HEK293 (cell line): ENCODE measurements around the gene ARL4A.

ENCODE experiments used
- CTCF ChIA-PET: fragments of 350-600 bp; formaldehyde crosslinking; extraction: SDS; loops from one replicate; lab custom pipeline; 2021; ENCODE audit warnings: antibody characterized with exemption; lab: Yijun Ruan, JAX
- POLR2A ChIA-PET: fragments of 300-600 bp; formaldehyde crosslinking; extraction: SDS; loops from one replicate; lab custom pipeline; 2020; ENCODE audit warnings: antibody characterized with exemption, inconsistent platforms; lab: Yijun Ruan, JAX
- H3K27ac ChIP-seq: fragments of 200-500 bp; sonication (Bioruptor generic); 2 replicates; pipeline ENCODE4 v1.5.1; 2014; ENCODE audit warnings: low read depth, low read length, control low read depth, inconsistent platforms; ENCODE audit errors: extremely low read depth
- H3K36me3 ChIP-seq, 2 experiments: fragments of 200-500 bp in 1 of 2; sonication (Bioruptor generic) in 1 of 2; 1 replicate in 1 of 2; 2 replicates in 1 of 2; pipeline ENCODE4 v1.5.1; 2014 to 2017; ENCODE audit warnings: inconsistent platforms in 2 of 2, low read length in 2 of 2; ENCODE audit not compliant: control insufficient read depth in 2 of 2, insufficient read depth in 1 of 2
- H3K4me1 ChIP-seq: fragments of 200-500 bp; sonication (Bioruptor generic); 2 replicates; pipeline ENCODE4 v1.5.1; 2014; ENCODE audit warnings: mild to moderate bottlenecking, low read length, inconsistent platforms; ENCODE audit not compliant: control insufficient read depth, insufficient read depth
- H3K4me3 ChIP-seq: 2 replicates; pipeline ENCODE4 v1.5.1; 2011; ENCODE audit warnings: low read depth, mild to moderate bottlenecking, control low read depth, low read length, moderate library complexity
- H3K9me3 ChIP-seq: fragments of 200-500 bp; sonication (Bioruptor generic); 2 replicates; pipeline ENCODE4 v1.5.1; 2014; ENCODE audit warnings: low read depth, low read length, inconsistent platforms; ENCODE audit not compliant: control insufficient read depth, insufficient read depth
- GFI1B ChIP-seq: fragments of 450-650 bp; formaldehyde crosslinking; IDR thresholded peaks from 2 replicates; pipeline ENCODE4 v1.5.1; 2016; ENCODE audit warnings: missing biosample characterization, missing genetic modification characterization
- KLF1 ChIP-seq: fragments of 450-650 bp; formaldehyde crosslinking; IDR thresholded peaks from 2 replicates; pipeline ENCODE4 v1.5.1; 2016; ENCODE audit warnings: missing biosample characterization, missing genetic modification characterization
- PATZ1 ChIP-seq: fragments of 450-650 bp; formaldehyde crosslinking; IDR thresholded peaks from 2 replicates; pipeline ENCODE4 v1.5.1; 2016; ENCODE audit warnings: missing biosample characterization, missing genetic modification characterization
- PRDM2 ChIP-seq: fragments of 450-650 bp; formaldehyde crosslinking; IDR thresholded peaks from 2 replicates; pipeline ENCODE4 v1.5.1; 2016; ENCODE audit warnings: missing biosample characterization, missing genetic modification characterization, borderline replicate concordance
- SP3 ChIP-seq: fragments of 450-650 bp; formaldehyde crosslinking; IDR thresholded peaks from 2 replicates; pipeline ENCODE4 v1.5.1; 2016; ENCODE audit warnings: missing biosample characterization, missing genetic modification characterization
- ZBTB17 ChIP-seq: fragments of 450-650 bp; formaldehyde crosslinking; IDR thresholded peaks from 2 replicates; pipeline ENCODE4 v1.5.1; 2016; ENCODE audit warnings: missing biosample characterization, missing genetic modification characterization
- ZNF140 ChIP-seq: fragments of 450-650 bp; formaldehyde crosslinking; IDR thresholded peaks from 2 replicates; pipeline ENCODE4 v1.5.1; 2016; ENCODE audit warnings: missing biosample characterization, missing genetic modification characterization
- ZNF2 ChIP-seq: fragments of 450-650 bp; formaldehyde crosslinking; IDR thresholded peaks from 2 replicates; pipeline ENCODE4 v1.5.1; 2016; ENCODE audit warnings: missing biosample characterization, missing genetic modification characterization
- ZNF221 ChIP-seq: fragments of 450-650 bp; formaldehyde crosslinking; IDR thresholded peaks from 2 replicates; pipeline ENCODE4 v1.5.1; 2017; ENCODE audit warnings: missing biosample characterization, missing genetic modification characterization, borderline replicate concordance
- ZNF280C ChIP-seq: fragments of 450-650 bp; formaldehyde crosslinking; IDR thresholded peaks from 2 replicates; pipeline ENCODE4 v1.5.1; 2016; ENCODE audit warnings: missing biosample characterization, missing genetic modification characterization
- ZNF324 ChIP-seq: fragments of 450-650 bp; formaldehyde crosslinking; IDR thresholded peaks from 2 replicates; pipeline ENCODE4 v1.5.1; 2016; ENCODE audit warnings: missing biosample characterization, missing genetic modification characterization
- ZNF433 ChIP-seq: fragments of 450-650 bp; formaldehyde crosslinking; IDR thresholded peaks from 2 replicates; pipeline ENCODE4 v1.5.1; 2016; ENCODE audit warnings: missing biosample characterization, missing genetic modification characterization, low read depth
- ZNF449 ChIP-seq: fragments of 450-650 bp; formaldehyde crosslinking; IDR thresholded peaks from 2 replicates; pipeline ENCODE4 v1.5.1; 2017; ENCODE audit warnings: missing biosample characterization, mild to moderate bottlenecking, missing genetic modification characterization, moderate library complexity
- ZNF501 ChIP-seq: fragments of 450-650 bp; formaldehyde crosslinking; IDR thresholded peaks from 2 replicates; pipeline ENCODE4 v1.5.1; 2016; ENCODE audit warnings: missing biosample characterization, missing genetic modification characterization
- ZNF518A ChIP-seq: fragments of 450-650 bp; formaldehyde crosslinking; conservative IDR thresholded peaks from 2 replicates; pipeline ENCODE4 v1.5.1; 2016; ENCODE audit warnings: low read depth, missing biosample characterization, missing genetic modification characterization
- ZNF548 ChIP-seq: fragments of 450-650 bp; formaldehyde crosslinking; IDR thresholded peaks from 2 replicates; pipeline ENCODE4 v1.5.1; 2016; ENCODE audit warnings: missing biosample characterization, missing genetic modification characterization
- ZNF747 ChIP-seq: fragments of 450-650 bp; formaldehyde crosslinking; IDR thresholded peaks from 2 replicates; pipeline ENCODE4 v1.5.1; 2016; ENCODE audit warnings: missing biosample characterization, missing genetic modification characterization
- ZNF785 ChIP-seq: fragments of 450-650 bp; formaldehyde crosslinking; IDR thresholded peaks from 2 replicates; pipeline ENCODE4 v1.5.1; 2016; ENCODE audit warnings: missing biosample characterization, missing genetic modification characterization
- ZNF792 ChIP-seq: fragments of 450-650 bp; formaldehyde crosslinking; IDR thresholded peaks from 2 replicates; pipeline ENCODE4 v1.5.1; 2016; ENCODE audit warnings: missing biosample characterization, missing genetic modification characterization

ARL4A gene

GRCh38 chr7:12685550-12685949 is 1.9 kb upstream of the ARL4A start (continued):
- TF ChIP-seq PRDM2 (tag by site-specific recombination) (no peak), ZNF280C (tag by site-specific recombination) (no peak), ZNF785 (tag by site-specific recombination) (no peak), ZNF449 (no peak), ZNF140 (tag by site-specific recombination) (no peak)

DNA sequence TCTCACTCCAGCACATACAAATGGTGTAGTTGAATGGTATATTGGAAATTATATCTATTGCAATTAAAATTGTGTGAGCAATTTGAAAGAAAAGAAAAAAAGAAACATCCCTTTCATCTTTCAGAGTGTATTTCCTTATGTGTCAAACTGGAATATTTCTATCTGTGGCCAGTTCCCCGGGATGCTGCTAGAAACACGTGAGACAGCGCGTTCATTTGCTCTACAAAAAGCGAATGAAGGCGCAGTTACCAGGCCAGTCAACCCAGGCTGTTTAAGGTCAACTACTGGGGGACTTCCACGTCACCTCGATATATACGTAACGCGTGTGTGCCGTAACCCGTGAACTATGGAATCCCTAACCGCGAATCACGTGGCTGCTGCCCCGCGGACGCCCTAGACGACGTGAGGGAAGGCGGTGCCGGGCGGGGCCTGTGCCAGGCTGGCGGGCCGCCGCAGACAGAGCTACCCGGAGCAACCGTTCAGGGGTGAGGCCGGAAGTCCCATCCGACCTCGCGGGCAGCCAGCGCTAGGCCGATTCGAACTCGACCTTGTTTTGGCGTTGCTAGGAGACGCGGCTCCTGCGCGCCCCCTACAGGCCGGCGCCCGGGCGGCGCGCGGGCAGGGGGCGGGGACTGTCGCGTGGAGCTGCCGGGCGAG is 1.1 kb upstream of the ARL4A start:
- no peaks in the 10 kb centered on the region for H3K9me3 ChIP-seq
- peak overlapping the region; percentile 84 for H3K4me3 ChIP-seq
- no peaks in the 10 kb centered on the region for H3K4me1 ChIP-seq
- no peaks in the 10 kb centered on the region for H3K36me3 ChIP-seq
- ChIA-PET POLR2A (interaction anchor here (0.6 to 1.8 kb wide), 9 partner anchors 10 to 256 kb away, joined by 3 to 9 read pairs (median 3); no protein-coding TSS in a partner anchor), CTCF (interaction anchor here (0.6 to 2.9 kb wide), 45 partner anchors 10 to 1094 kb away, joined by 3 to 25 read pairs (median 4); no protein-coding TSS in a partner anchor)
- H3K27ac ChIP-seq: peak overlapping the region; percentile 92
- TF ChIP-seq ZNF792 (tag by site-specific recombination) (no peak), ZBTB17 (tag by site-specific recombination) (peak; percentile 80), ZNF2 (peak; percentile 15; the same call in 1 of the 2 replicates), ZNF433 (tag by site-specific recombination) (no peak), SP3 (tag by site-specific recombination) (peak; percentile 71), ZNF221 (tag by site-specific recombination) (no peak), ZNF747 (tag by site-specific recombination) (no peak), ZNF501 (tag by site-specific recombination) (no peak), ZNF548 (tag by site-specific recombination) (peak; percentile 92), ZNF324 (tag by site-specific recombination) (no peak), ZNF518A (tag by site-specific recombination) (peak; percentile 67), PATZ1 (peak; percentile 36; the same call in 1 of the 2 replicates), KLF1 (tag by site-specific recombination) (peak; percentile 76), GFI1B (tag by site-specific recombination) (no peak)
